Prostate gland (tissue), 2 donors: ENCODE results near the gene BCAS3. TPM values are rescaled to one million over a fixed set of nuclear protein-coding genes. Genes with fewer than 3 reads are reported as not detected.
"Not testable (repeated sequence)": the region's sequence is repeated elsewhere in the genome, so short reads cannot be mapped to it uniquely, and the experiment has no call there.

ENCODE experiments used
- DNase-seq: peaks from one replicate; pipeline ENCODE4 v3.0.0-alpha.2; 2019; ENCODE audit warnings: low spot score
- H3K27ac ChIP-seq, 2 donors: fragments of 200-600 bp; sonication (generic); 2 replicates each; pipeline ENCODE4 v1.5.1; 2017 to 2019
- H3K27me3 ChIP-seq: fragments of 200-600 bp; sonication (generic); replicated peaks from 2 replicates; pipeline ENCODE4 v1.5.1; 2019; ENCODE audit not compliant: insufficient read depth
- H3K36me3 ChIP-seq, 2 donors: fragments of 200-600 bp; sonication (generic); 1 replicate in 1 of 2; 2 replicates in 1 of 2; pipeline versions ENCODE4 v1.5.1 to v1.8.1; 2017 to 2019
- H3K4me1 ChIP-seq: fragments of 200-600 bp; sonication (generic); replicated peaks from 2 replicates; pipeline ENCODE4 v1.5.1; 2019
- H3K4me3 ChIP-seq, 2 donors: fragments of 200-600 bp; sonication (generic); 2 replicates each; pipeline ENCODE4 v1.5.1; 2017 to 2019
- H3K9me3 ChIP-seq: fragments of 200-600 bp; sonication (generic); 2 replicates; pipeline ENCODE4 v1.5.1; 2017
- CTCF ChIP-seq, 4 experiments: fragments of 200-600 bp in 2 of 4; fragments of 450-650 bp in 2 of 4; sonication (generic) in 2 of 4; IDR thresholded peaks; 1 replicate in 3 of 4; 2 replicates in 1 of 4; pipeline ENCODE4 v1.5.1; 2016 to 2019; ENCODE audit warnings: antibody characterized with exemption in 4 of 4, mild to moderate bottlenecking in 2 of 4, moderate library complexity in 2 of 4
- POLR2A ChIP-seq: fragments of 450-650 bp; IDR thresholded peaks from one replicate; pipeline ENCODE4 v1.6.1; 2016; ENCODE audit warnings: antibody characterized with exemption, mild to moderate bottlenecking
- POLR2AphosphoS5 ChIP-seq: sonication (generic); formaldehyde crosslinking; IDR thresholded peaks from one replicate; pipeline ENCODE4 v1.6.1; 2017; ENCODE audit warnings: antibody characterized with exemption
- WGBS: methylation state at CpG from one replicate; pipeline ENCODE4 v1.1.5; 2018; 5-methylcytosine and 5-hydroxymethylcytosine counted together
- intact Hi-C: fragments of 100-400 bp; cut with DNase I; formaldehyde crosslinking; loops from one replicate; pipeline ENCODE4 v1.14.2; 2022
- total RNA-seq, 2 donors: library from RNA; depleted of rRNA; stranded (reverse); fragments of >200 nt; gene quantifications; one replicate each; pipeline ENCODE4 v1.1.0, GENCODE V29; 2016

Gene BCAS3
- total RNA-seq, 2 donors from 2014 or later = 57.8 to 93.9 TPM

GRCh38 chr17:61238455-61238933, 560.8 kb downstream of the BCAS3 start:
- H3K27ac ChIP-seq = peak overlapping the region in 1 of 2 donors; percentile 36
- no peaks in the 10 kb centered on the region for H3K27me3 ChIP-seq
- no peaks in the 10 kb centered on the region for H3K9me3 ChIP-seq
- DNase-seq = no peak
- TF ChIP-seq CTCF (IDR thresholded peaks at IDR 0.05) = no peak
- no peak for TF ChIP-seq POLR2A
- TF ChIP-seq POLR2AphosphoS5 = no peak
- no peaks in the 10 kb centered on the region for H3K36me3 ChIP-seq
- peaks cover 2% of the 10 kb centered on the region for H3K4me1 ChIP-seq
- 74% methylated on average over 6 of the region's 6 CpGs for WGBS
- intact Hi-C loops = no loop called here
- H3K4me3 ChIP-seq = no peak overlapping the region

- no peaks in the 10 kb centered on the region for H3K36me3 ChIP-seq
- H3K9me3 ChIP-seq = no peaks in the 10 kb centered on the region
- intact Hi-C loops = no loop called here
- no peak overlapping the region for H3K27ac ChIP-seq
- no peaks in the 10 kb centered on the region for H3K27me3 ChIP-seq
- no peak overlapping the region for H3K4me3 ChIP-seq
- WGBS = 38% methylated on average over 2 of the region's 2 CpGs
- TF ChIP-seq POLR2A = no peak
- no peak for TF ChIP-seq POLR2AphosphoS5
- no peak for TF ChIP-seq CTCF (IDR thresholded peaks at IDR 0.05)
- DNase-seq = no peak
- H3K4me1 ChIP-seq = peaks cover 2% of the 10 kb centered on the region
Measured at GRCh38 chr17:61239327-61239726, 561.7 kb downstream of the BCAS3 start.

DNA sequence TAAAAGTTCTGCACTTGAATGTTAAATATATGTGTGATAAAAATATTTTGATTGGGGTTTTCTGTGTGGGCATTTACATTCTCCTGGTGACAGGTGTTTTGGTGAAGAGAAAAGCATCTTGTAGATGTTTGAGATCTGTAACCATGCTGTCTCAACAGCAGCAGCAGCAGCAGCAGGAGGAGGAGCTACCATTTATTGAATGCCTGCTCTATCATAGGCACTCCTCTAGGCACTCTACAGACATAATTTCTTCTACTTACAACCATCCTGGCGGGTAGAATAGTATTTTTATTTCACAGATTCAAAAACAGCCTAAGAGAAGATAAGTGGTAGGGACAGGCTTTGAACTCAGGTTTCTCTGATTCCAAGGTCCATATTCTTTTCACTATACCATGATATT, 562.3 kb downstream of the BCAS3 start:
- no peak overlapping the region for H3K27ac ChIP-seq
- H3K4me1 ChIP-seq = peaks cover 2% of the 10 kb centered on the region
- WGBS = 91% methylated on average over 1 of the region's 1 CpG
- no peak for DNase-seq
- H3K36me3 ChIP-seq = no peaks in the 10 kb centered on the region
- no peaks in the 10 kb centered on the region for H3K27me3 ChIP-seq
- no peak overlapping the region for H3K4me3 ChIP-seq
- intact Hi-C loops = loop anchor here (10.0 kb wide), 1 partner anchor 235 kb away; no protein-coding TSS in a partner anchor
- H3K9me3 ChIP-seq = no peaks in the 10 kb centered on the region
- TF ChIP-seq CTCF (IDR thresholded peaks at IDR 0.05) = no peak
- no peak for TF ChIP-seq POLR2A
- no peak for TF ChIP-seq POLR2AphosphoS5

DNA sequence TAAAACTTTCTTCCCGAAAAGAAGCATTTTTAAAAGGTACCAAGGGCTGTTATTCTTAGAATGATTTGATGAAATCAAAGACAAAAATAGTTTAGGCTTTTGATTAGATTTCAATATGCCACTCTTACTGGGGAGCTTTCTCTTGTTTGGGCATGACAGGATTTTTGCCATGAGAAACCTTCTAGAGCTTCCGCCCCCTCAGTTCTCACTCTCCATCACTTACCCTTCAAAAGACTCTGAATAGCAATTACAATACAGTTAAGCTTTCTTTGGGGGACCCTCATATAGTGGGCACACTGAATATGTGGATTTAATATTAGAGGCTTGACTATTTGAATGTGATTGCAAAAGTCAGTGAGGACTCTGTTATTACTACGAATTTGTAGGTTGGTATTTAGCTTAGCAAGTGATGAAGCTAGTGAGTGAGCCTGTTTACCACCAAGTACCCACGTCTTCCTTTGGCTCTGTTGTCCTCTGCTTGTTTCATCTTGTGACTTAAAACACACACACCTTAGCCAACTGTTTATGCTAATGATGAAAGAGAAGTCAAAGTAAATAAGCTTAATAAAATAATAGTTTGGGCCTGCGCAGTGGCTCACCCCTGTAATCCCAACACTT, 563.3 kb downstream of the BCAS3 start:
- Histone ChIP-seq H3K27ac (no peak overlapping the region), H3K9me3 (no peaks in the 10 kb centered on the region), H3K4me3 (no peak overlapping the region), H3K36me3 (no peaks in the 10 kb centered on the region), H3K4me1 (peaks cover 2% of the 10 kb centered on the region), H3K27me3 (no peaks in the 10 kb centered on the region)
- 84% methylated on average over 5 of the region's 5 CpGs for WGBS
- intact Hi-C loops = loop anchor here (10.0 kb wide), 1 partner anchor 236 kb away; no protein-coding TSS in a partner anchor
- no peak for TF ChIP-seq POLR2A
- TF ChIP-seq POLR2AphosphoS5 = no peak
- no peak for TF ChIP-seq CTCF (IDR thresholded peaks at IDR 0.05)
- DNase-seq = no peak

GRCh38 chr17:61244988-61245387, 567.3 kb downstream of the BCAS3 start:
- H3K27me3 ChIP-seq, H3K27ac ChIP-seq, H3K36me3 ChIP-seq, H3K4me3 ChIP-seq, H3K4me1 ChIP-seq, DNase-seq, H3K9me3 ChIP-seq: not testable (repeated sequence)
- WGBS = 89% methylated on average over 8 of the region's 8 CpGs
- intact Hi-C loops = loop anchor here (10.0 kb wide), 1 partner anchor 240 kb away; no protein-coding TSS in a partner anchor
